Activated CD4-positive, alpha-beta T cell treated with anti-CD3 and anti-CD28 coated beads for 36 hours (primary cell): ENCODE data around the gene C6orf89. TPM values are rescaled to one million over a fixed set of nuclear protein-coding genes. Genes with fewer than 3 reads are reported as not detected.
A peak's percentile ranks its signal among the peaks of the same experiment; 100 is the strongest.

Source experiments
- ATAC-seq: fragments of 200-7000 bp; cut with Tn5 transposase; one replicate; pipeline ENCODE4 v1.10.0; 2021; ENCODE audit warnings: mild to moderate bottlenecking, moderate library complexity
- CTCF ChIA-PET: fragments of 350-600 bp; sonication (Branson Sonifier 250); formaldehyde crosslinking; loops from one replicate; lab custom pipeline; 2021; ENCODE audit warnings: antibody characterized with exemption; lab: Charles Lee
- POLR2A ChIA-PET: fragments of 350-600 bp; sonication (Branson Sonifier 250); formaldehyde crosslinking; loops from one replicate; lab custom pipeline; 2021; ENCODE audit warnings: antibody characterized with exemption, inconsistent platforms; lab: Charles Lee
- DNase-seq: peaks from one replicate; pipeline ENCODE4 v3.0.0-alpha.2; 2020
- H3K27ac Mint-ChIP-seq: one replicate; pipeline ENCODE4 v1.8.0; 2021; ENCODE audit warnings: mixed read lengths
- H3K27me3 Mint-ChIP-seq: one replicate; pipeline ENCODE4 v1.8.0; 2021; ENCODE audit warnings: mixed read lengths
- H3K36me3 Mint-ChIP-seq: one replicate; pipeline ENCODE4 v1.8.0; 2021; ENCODE audit warnings: low read depth, mixed read lengths
- H3K4me1 Mint-ChIP-seq: one replicate; pipeline ENCODE4 v1.8.0; 2021; ENCODE audit warnings: mixed read lengths
- H3K4me3 Mint-ChIP-seq: one replicate; pipeline ENCODE4 v1.8.0; 2021; ENCODE audit warnings: mild to moderate bottlenecking, moderate library complexity, mixed read lengths
- H3K9me3 Mint-ChIP-seq: one replicate; pipeline ENCODE4 v1.8.0; 2021; ENCODE audit warnings: low read depth, mixed read lengths
- intact Hi-C, 2 experiments: fragments of 100-400 bp; cut with DNase I in 1 of 2; cut with micrococcal nuclease in 1 of 2; formaldehyde crosslinking; loops; one replicate each; pipeline versions ENCODE4 v1.14.2 to v1.15.1; 2022 to 2024; cut with DNase I, micrococcal nuclease
- total RNA-seq, 2 experiments: library from RNA; stranded (reverse); gene quantifications; one replicate each; pipeline ENCODE4 v1.2.3, GENCODE V29; 2021

Gene C6orf89, protein sequence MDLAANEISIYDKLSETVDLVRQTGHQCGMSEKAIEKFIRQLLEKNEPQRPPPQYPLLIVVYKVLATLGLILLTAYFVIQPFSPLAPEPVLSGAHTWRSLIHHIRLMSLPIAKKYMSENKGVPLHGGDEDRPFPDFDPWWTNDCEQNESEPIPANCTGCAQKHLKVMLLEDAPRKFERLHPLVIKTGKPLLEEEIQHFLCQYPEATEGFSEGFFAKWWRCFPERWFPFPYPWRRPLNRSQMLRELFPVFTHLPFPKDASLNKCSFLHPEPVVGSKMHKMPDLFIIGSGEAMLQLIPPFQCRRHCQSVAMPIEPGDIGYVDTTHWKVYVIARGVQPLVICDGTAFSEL
- total RNA-seq: 10 to 100 TPM; 29.5 to 36.2 TPM

DNA sequence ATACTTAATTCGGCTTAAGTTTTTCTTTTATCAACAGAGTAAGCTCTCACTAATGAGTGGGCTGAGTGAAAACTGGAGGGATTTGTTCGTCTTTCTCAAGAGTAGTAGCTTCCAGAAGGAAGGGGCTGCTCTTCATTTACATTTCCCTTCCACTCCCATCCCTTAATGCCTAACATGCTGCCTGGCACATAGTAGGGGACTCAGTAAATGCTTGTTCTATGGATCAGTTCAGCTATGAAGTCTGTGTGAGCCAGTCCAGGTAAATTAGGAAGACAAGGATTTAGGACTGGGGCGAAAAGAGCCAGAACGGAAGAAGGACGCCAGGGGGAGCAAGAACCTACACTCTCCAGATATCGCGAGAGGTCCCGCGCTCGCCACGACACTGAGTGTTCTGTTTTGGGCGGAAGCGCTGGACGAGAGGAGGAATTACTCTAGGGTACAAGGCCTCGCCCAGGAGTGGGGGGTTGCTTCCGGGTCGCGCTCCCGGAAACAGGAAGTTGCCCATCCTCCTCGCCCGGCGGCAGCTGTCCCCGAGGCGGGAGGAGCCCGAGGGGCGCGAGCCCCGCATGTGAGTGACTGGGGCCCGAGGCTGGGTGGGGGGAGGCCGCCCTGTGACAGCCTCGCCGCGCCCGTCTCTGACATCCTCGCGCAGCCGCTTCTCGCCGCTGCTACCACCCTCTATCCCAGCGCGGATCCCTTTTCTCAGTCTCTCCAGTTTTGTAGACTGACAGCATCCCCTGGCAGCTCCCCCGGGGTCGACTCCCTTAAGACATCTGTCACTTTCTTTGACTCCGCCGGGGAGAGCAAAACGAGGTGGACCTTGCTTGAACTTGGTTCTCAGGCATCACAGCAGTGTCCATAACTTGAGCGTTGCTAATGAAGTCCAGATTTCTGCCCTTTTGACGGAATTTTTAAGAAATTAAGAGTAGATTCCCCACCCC lies at the start of gene C6orf89:
TSS of gene C6orf89 (plus strand) at position 492 of the 941 bp plus-strand sequence. CDS start 13,493 bp downstream, outside the sequence.
- H3K27ac Mint-ChIP-seq: peak within 1 kb of the TSS; percentile 97
- peak; percentile 99 for DNase-seq
- ChIA-PET POLR2A (interaction anchor here (0.5 to 1.4 kb wide), 5 partner anchors 11 to 1540 kb away, joined by 3 to 7 read pairs (median 4); partner anchors contain the start of genes MTCH1 and PPIL1), CTCF (interaction anchor here (0.6 to 6.1 kb wide), 29 partner anchors 12 to 655 kb away, joined by 3 to 91 read pairs (median 4); partner anchors contain the start of genes CCDC167, MTCH1 and PPIL1)
- peak; percentile 100 for ATAC-seq
- H3K27me3 Mint-ChIP-seq: no peaks in the 10 kb centered on the region
- intact Hi-C loops: loop anchor here (1.0 to 5.0 kb wide), 13 partner anchors 10 to 963 kb away; partner anchors contain the start of genes MTCH1 (in 2 of the 2), CMTR1 (in 1 of the 2), PIM1 (in 1 of the 2) and SRPK1 (in 1 of the 2)
- peak within 1 kb of the TSS; percentile 89 for H3K4me3 Mint-ChIP-seq
- H3K9me3 Mint-ChIP-seq: no peaks in the 10 kb centered on the region
- peaks cover 2% of the 10 kb centered on the region for H3K36me3 Mint-ChIP-seq
- peaks cover 31% of the 10 kb centered on the region for H3K4me1 Mint-ChIP-seq

GRCh38 chr6:36836111-36837021 lies 49.4 kb upstream of the C6orf89 start:
- no peak for DNase-seq
- CTCF ChIA-PET: interaction anchor here (0.9 to 1.4 kb wide), 3 partner anchors 13 to 54 kb away, joined by 3 to 6 read pairs (median 4); no protein-coding TSS in a partner anchor

GRCh38 chr6:36837022-36837339 lies 48.8 kb upstream of the C6orf89 start:
- no peak overlapping the region for H3K4me3 Mint-ChIP-seq
- H3K36me3 Mint-ChIP-seq: no peaks in the 10 kb centered on the region
- H3K27me3 Mint-ChIP-seq: peaks cover 24% of the 10 kb centered on the region
- intact Hi-C loops: no loop called here
- ChIA-PET POLR2A (no interaction called here), CTCF (interaction anchor here (1.2 to 1.4 kb wide), 2 partner anchors 13 to 48 kb away, joined by 4 to 6 read pairs; no protein-coding TSS in a partner anchor)
- peaks cover 10% of the 10 kb centered on the region for H3K4me1 Mint-ChIP-seq
- DNase-seq (no peak), ATAC-seq (no peak)
- no peak overlapping the region for H3K27ac Mint-ChIP-seq
- H3K9me3 Mint-ChIP-seq: no peaks in the 10 kb centered on the region

More at GRCh38 chr6:36836111-36837021, 49.4 kb upstream of the C6orf89 start:
- Mint-ChIP-seq H3K27ac (no peak overlapping the region), H3K4me1 (peaks cover 10% of the 10 kb centered on the region), H3K9me3 (no peaks in the 10 kb centered on the region), H3K27me3 (peaks cover 24% of the 10 kb centered on the region), H3K36me3 (no peaks in the 10 kb centered on the region), H3K4me3 (no peak overlapping the region)
- no peak for ATAC-seq
- intact Hi-C loops: no loop called here
- POLR2A ChIA-PET: interaction anchor here (0.5 kb wide), 1 partner anchor 103 kb away, joined by 3 read pairs; no protein-coding TSS in a partner anchor

DNA sequence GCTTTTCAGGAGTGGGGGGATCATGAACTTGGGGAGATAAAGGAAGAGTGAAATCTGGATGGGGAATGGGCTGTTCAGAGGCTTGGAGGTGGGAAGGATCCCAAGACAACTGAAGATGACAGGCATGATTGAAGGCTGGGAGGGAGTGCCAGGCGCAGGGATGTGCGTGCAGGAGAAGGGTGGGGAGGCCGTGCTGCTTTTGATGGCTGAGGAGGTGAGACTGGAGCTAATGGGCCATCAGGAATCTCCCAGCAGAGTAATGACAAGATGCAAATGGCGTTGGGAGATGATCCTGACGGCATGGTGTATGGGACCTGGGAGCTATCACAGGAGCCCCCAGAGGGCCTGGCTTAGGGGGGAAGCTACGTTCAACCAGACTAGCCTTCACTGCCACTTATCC lies 48.1 kb upstream of the C6orf89 start:
- no peak overlapping the region for H3K4me3 Mint-ChIP-seq
- POLR2A ChIA-PET: interaction anchor here (0.6 kb wide), 1 partner anchor 68 kb away, joined by 3 read pairs; no protein-coding TSS in a partner anchor
- CTCF ChIA-PET: interaction anchor here (0.7 to 1.2 kb wide), 4 partner anchors 12 to 69 kb away, joined by 3 to 6 read pairs (median 5); no protein-coding TSS in a partner anchor
- ATAC-seq (no peak), DNase-seq (no peak)
- H3K4me1 Mint-ChIP-seq: peaks cover 10% of the 10 kb centered on the region
- peaks cover 24% of the 10 kb centered on the region for H3K27me3 Mint-ChIP-seq
- H3K27ac Mint-ChIP-seq: no peak overlapping the region
- H3K9me3 Mint-ChIP-seq: no peaks in the 10 kb centered on the region
- no peaks in the 10 kb centered on the region for H3K36me3 Mint-ChIP-seq
- intact Hi-C loops: no loop called here

DNA sequence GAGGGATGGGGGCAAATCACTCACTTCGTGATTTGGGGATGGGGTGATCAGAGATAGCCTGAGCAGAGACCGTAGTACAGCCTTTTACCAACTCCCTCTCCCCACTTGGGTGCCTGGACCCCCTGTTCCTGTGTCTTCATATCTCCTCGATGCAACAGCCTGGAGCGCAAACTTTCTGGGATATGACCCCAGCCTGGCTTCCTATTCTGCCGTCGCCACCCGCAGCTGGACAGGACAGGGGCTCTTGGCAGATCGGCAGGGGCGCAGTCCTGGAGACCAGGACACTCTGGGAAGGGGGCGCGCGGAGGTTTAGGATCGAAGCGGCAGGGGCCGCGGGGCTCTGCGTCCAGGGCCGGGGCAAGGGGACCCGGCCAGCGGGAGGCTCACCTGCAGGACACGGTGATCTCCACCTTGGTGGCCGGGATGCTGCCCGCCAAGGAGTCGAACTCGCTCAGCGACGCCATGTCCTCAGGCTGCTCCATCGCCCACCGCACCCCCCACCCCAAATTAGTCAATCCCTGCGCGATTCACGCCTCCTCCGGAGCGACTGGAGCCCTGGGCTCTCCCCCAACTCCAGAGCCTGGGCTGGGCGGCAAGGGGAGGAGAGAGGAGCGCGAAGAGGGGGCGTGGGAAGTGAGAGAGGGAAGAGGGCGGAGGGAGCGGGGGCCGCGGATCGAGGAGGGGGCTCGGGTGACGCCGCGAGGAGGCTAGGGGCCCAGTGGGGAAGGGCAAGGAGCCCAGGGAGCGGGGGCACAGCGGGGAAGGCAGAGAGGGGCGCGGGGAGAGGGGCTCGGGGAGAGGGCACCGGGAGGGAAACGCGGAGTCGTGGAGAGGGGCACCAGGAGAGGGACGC lies 46.6 kb upstream of the C6orf89 start, which contains the start of gene CPNE5:
TSS of gene CPNE5 (minus strand) at position 549 of the 853 bp plus-strand sequence. CDS start at position 482, 67 bp downstream.
- DNase-seq: peak; percentile 19
- POLR2A ChIA-PET: no interaction called here
- intact Hi-C loops: no loop called here
- Mint-ChIP-seq H3K9me3 (no peaks in the 10 kb centered on the region), H3K36me3 (no peaks in the 10 kb centered on the region), H3K27ac (peak within 1 kb of the TSS; percentile 48), H3K4me1 (peaks cover 10% of the 10 kb centered on the region), H3K4me3 (peak within 1 kb of the TSS; percentile 62), H3K27me3 (peaks cover 24% of the 10 kb centered on the region)
- no peak for ATAC-seq
- CTCF ChIA-PET: no interaction called here

DNA sequence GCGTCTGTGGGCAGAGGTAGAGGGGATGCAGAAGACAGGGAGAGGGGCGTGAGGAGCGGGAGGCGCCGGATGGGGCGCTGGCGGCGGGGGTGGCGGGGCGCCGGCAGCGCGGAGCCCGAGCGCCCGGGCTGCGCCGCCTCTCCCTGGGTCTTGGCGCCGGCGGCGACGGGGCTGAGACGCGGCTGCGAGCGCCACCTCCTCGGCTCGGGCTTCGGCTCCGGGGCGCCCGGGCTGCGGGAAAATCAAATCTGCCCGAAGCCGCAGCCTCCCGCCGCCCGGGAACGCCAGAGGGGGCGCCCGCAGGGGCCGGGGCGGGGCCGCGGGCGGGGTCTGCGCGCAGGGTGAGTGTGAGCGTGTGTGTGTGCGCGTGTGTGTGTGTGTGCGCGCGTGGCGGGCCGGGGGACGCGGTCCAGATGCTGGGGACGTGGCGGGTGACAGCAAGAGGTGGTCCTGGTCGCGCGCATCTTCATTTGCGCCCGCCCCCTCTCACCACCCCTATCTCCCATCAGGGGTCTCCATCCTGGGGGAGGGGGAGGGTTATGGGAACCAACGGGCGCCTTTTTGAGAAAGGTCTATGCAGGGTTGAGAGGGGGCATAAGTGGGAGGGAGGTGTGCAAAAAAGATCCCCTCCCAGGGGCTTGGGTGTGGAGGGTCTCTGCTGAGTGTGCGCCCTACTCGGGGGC lies 45.9 kb upstream of the C6orf89 start:
- Mint-ChIP-seq H3K36me3 (no peaks in the 10 kb centered on the region), H3K27ac (peak overlapping the region; percentile 48), H3K4me3 (peak overlapping the region; percentile 62), H3K27me3 (peaks cover 24% of the 10 kb centered on the region), H3K4me1 (peaks cover 10% of the 10 kb centered on the region), H3K9me3 (no peaks in the 10 kb centered on the region)
- peak; percentile 72 for ATAC-seq
- DNase-seq: peak; percentile 65
- intact Hi-C loops: loop anchor here in 1 of 2 experiments (2.0 kb wide), 1 partner anchor 27 kb away; no protein-coding TSS in a partner anchor
- CTCF ChIA-PET: interaction anchor here (1.6 kb wide), 1 partner anchor 13 kb away, joined by 6 read pairs; no protein-coding TSS in a partner anchor
- POLR2A ChIA-PET: no interaction called here

DNA sequence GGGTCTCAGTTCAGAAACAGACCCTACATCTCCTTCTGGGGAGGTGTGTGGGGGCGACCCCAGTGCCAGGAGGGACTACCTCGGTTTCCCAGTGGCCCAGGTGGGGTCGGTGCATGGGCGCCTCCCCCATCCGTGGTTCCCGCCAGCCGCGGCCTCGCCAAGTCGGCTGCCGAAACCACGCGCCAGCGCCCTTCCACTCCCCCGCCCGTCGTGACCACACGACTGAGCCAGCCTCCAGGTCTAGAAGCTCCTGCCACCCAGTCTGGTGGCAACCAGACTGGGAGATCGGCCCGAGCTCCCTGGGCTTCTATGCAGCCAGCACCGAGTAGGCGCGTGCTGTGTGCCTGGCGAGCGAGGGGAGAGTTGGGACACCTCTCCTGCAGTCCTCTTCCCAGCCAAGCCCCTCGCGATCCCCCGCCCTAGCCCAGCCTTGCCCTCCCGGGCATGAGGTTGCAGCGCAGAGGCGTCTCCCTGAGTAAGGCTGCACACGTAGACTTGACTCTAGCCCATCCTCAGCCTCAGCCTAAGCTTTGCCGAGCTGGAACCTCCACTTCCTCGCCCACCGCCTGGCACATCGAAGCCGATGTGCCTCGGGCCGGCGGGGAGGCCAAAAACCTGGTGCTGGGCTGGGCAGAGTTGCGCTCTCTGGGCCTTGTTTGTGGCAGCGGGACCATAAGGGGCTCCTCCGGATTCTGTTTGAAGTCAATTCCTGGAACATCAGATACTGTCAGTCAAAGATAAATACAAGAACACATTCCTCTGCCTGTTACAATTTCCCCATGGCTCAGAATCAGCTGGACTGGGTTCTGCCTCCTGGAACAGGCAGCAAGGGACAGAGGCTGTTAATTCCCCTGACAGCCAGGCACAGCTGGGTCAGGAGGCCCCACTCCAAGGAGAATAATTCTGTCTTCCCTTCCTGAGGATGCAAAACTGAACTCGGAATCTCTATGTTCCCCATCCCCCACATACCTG lies 45.0 kb upstream of the C6orf89 start:
- Mint-ChIP-seq H3K27me3 (peaks cover 21% of the 10 kb centered on the region), H3K9me3 (no peaks in the 10 kb centered on the region), H3K27ac (no peak overlapping the region), H3K4me3 (peak overlapping the region; percentile 62), H3K36me3 (no peaks in the 10 kb centered on the region), H3K4me1 (peaks cover 10% of the 10 kb centered on the region)
- POLR2A ChIA-PET: no interaction called here
- CTCF ChIA-PET: interaction anchor here (0.6 to 1.8 kb wide), 4 partner anchors 10 to 43 kb away, joined by 3 to 13 read pairs (median 4); no protein-coding TSS in a partner anchor
- intact Hi-C loops: loop anchor here in 1 of 2 experiments (2.0 kb wide), 1 partner anchor 26 kb away; no protein-coding TSS in a partner anchor
- ATAC-seq (peak; percentile 37), DNase-seq (peak; percentile 59)

DNA sequence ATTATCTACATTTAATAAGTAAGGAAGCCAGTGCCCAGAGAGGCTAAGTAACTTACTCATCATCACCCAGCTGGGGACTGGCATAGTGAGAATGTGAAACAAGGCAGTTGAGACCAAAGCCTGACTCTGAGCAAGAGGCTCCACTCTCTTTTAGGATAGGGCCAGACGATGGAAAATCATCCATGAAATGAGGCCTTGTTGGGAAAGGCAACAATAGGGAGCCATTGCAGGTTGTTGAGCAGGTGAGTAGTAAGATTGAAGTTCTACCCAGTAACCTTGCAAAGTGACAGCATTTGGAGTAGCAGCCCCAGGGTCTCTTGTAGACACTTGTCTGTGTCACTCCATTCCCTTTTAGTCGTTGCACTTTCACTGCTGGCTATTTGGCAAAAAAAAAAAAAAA lies 44.0 kb upstream of the C6orf89 start:
- peaks cover 10% of the 10 kb centered on the region for H3K4me1 Mint-ChIP-seq
- no peaks in the 10 kb centered on the region for H3K9me3 Mint-ChIP-seq
- ChIA-PET POLR2A (no interaction called here), CTCF (interaction anchor here (0.6 to 1.8 kb wide), 3 partner anchors 9 to 42 kb away, joined by 3 to 13 read pairs (median 6); no protein-coding TSS in a partner anchor)
- no peak overlapping the region for H3K27ac Mint-ChIP-seq
- peaks cover 21% of the 10 kb centered on the region for H3K27me3 Mint-ChIP-seq
- H3K4me3 Mint-ChIP-seq: no peak overlapping the region
- H3K36me3 Mint-ChIP-seq: no peaks in the 10 kb centered on the region
- ATAC-seq (no peak), DNase-seq (no peak)
- intact Hi-C loops: loop anchor here in 1 of 2 experiments (2.0 kb wide), 1 partner anchor 25 kb away; no protein-coding TSS in a partner anchor
